Hematopoietic multipotent progenitor cell treated with erythropoietin and hydrocortisone succinate and interleukin-3 and kit ligand, for 8 days (in vitro differentiated cells): ENCODE results near the gene ATP5ME.
A peak's percentile ranks its signal among the peaks of the same experiment; 100 is the strongest.

Source experiments
- DNase-seq: peaks from one replicate; pipeline ENCODE4 v3.0.0-alpha.2; 2015

The ATP5ME gene

GRCh38 chr4:666822-667544 is 7.1 kb downstream of the ATP5ME start:
- DNase-seq = no peak

GRCh38 chr4:666436-666810 is 7.7 kb downstream of the ATP5ME start:
- no peak for DNase-seq

GRCh38 chr4:665751-666435 is 8.2 kb downstream of the ATP5ME start:
- no peak for DNase-seq

GRCh38 chr4:665381-665750 is 8.7 kb downstream of the ATP5ME start:
- DNase-seq = no peak

- DNase-seq = no peak
Observed at GRCh38 chr4:664713-665231, 9.3 kb downstream of the ATP5ME start.

GRCh38 chr4:663438-664428 is 10.3 kb downstream of the ATP5ME start:
- peak; percentile 74 for DNase-seq

GRCh38 chr4:663046-663437 is 11.0 kb downstream of the ATP5ME start:
- DNase-seq = no peak

GRCh38 chr4:661881-662761 is 12.0 kb downstream of the ATP5ME start:
- DNase-seq = no peak

GRCh38 chr4:661231-661630 is 12.8 kb downstream of the ATP5ME start:
- DNase-seq = no peak

GRCh38 chr4:660401-660800 is 13.7 kb downstream of the ATP5ME start:
- no peak for DNase-seq

GRCh38 chr4:659851-660250 is 14.2 kb downstream of the ATP5ME start:
- no peak for DNase-seq

- no peak for DNase-seq
Observed at GRCh38 chr4:658681-659667, 15.1 kb downstream of the ATP5ME start.

GRCh38 chr4:657834-658667 is 16.0 kb downstream of the ATP5ME start:
- no peak for DNase-seq

GRCh38 chr4:657338-657833 is 16.7 kb downstream of the ATP5ME start:
- no peak for DNase-seq

- no peak for DNase-seq
Observed at GRCh38 chr4:656436-657337, 17.4 kb downstream of the ATP5ME start.

GRCh38 chr4:655464-656151 is 18.5 kb downstream of the ATP5ME start:
- no peak for DNase-seq

GRCh38 chr4:654871-655463 is 19.1 kb downstream of the ATP5ME start:
- no peak for DNase-seq

GRCh38 chr4:654503-654845 is 19.6 kb downstream of the ATP5ME start:
- DNase-seq = no peak
